Retinal pigment epithelial cell (primary cell): ENCODE results near the gene UTF1.

Source experiments
- DNase-seq: peaks from one replicate; pipeline ENCODE4 v3.0.0-alpha.2; 2010; ENCODE audit warnings: low read depth
- H3K4me3 ChIP-seq: 2 replicates; pipeline ENCODE4 v1.5.1; 2011; ENCODE audit warnings: mild to moderate bottlenecking, low read length, control low read depth, moderate library complexity
- TF ChIP-seq, protein P1 (sequence below): conservative IDR thresholded peaks from 2 replicates; pipeline ENCODE4 v1.5.1; 2011; ENCODE audit warnings: low read depth, low read length, control low read depth, inconsistent platforms

UTF1 gene

DNA sequence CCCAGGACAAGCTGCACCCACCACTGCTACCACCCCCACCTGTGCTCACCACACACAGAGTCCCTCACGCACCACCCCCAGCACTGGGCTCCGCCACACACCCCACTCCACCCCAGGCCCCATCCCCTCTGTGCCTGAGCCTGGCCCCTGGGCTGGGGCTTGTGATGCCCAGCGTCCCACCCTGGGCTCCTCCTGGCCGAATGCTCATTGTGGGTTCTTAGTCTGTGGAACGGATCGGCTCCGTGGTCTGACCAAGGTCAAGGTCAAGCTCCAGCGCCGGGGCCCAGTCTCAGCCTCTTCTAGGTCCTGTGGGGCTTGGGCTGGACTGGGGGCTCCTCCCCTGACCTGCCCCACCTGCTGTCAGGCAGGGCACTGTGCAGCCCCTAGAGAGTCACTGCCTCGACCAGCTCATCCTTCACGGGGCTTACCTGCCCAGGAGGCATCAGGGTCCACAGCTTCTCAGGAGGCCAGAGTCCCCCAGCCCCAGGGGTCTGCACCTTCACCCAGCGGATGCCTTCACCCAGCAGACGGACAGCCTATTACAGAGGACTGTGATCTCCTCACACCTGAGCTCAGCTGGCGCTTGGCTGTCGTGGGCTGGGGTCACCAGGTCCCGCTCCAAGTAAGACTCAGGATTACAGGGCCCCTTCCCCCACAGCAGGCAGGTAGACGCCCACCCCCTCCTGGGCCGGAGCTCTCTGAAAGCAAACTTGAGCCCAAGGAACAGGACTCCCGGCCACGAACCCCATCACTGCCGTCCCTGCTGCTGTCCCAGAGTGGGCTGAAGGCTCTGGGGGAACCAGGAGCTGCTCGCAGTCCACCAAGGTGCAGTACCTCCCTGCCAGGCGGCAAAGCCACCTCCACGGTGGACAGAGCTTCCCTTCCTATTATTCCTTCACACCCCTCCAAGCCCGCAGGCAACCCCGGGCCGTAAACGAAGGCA is 15.3 kb upstream of the UTF1 start:
- no peak for DNase-seq
- TF ChIP-seq, protein P1, sequence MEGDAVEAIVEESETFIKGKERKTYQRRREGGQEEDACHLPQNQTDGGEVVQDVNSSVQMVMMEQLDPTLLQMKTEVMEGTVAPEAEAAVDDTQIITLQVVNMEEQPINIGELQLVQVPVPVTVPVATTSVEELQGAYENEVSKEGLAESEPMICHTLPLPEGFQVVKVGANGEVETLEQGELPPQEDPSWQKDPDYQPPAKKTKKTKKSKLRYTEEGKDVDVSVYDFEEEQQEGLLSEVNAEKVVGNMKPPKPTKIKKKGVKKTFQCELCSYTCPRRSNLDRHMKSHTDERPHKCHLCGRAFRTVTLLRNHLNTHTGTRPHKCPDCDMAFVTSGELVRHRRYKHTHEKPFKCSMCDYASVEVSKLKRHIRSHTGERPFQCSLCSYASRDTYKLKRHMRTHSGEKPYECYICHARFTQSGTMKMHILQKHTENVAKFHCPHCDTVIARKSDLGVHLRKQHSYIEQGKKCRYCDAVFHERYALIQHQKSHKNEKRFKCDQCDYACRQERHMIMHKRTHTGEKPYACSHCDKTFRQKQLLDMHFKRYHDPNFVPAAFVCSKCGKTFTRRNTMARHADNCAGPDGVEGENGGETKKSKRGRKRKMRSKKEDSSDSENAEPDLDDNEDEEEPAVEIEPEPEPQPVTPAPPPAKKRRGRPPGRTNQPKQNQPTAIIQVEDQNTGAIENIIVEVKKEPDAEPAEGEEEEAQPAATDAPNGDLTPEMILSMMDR: no peak
- H3K4me3 ChIP-seq: no peak overlapping the region

DNA sequence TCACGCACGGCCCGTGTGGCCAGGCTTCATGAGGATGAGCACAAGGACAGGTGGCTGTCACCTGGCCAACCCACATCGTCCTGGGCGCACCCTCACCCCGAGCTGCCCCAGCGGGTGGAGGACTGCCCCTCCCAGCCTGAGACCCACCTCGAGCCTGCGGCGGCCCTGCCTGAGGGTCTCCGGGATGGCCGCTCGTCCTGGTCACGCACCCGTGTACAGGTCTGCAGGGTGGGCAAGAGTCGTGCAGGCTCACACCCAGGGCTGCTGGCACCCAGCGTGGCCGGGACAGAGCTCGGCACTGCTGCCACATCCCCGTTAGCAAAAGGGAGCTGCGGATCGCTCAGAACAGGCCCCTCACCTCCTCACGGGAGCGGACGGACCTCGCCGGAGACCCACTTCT is 14.4 kb upstream of the UTF1 start:
- TF ChIP-seq, protein P1: no peak
- DNase-seq: no peak
- no peak overlapping the region for H3K4me3 ChIP-seq

DNA sequence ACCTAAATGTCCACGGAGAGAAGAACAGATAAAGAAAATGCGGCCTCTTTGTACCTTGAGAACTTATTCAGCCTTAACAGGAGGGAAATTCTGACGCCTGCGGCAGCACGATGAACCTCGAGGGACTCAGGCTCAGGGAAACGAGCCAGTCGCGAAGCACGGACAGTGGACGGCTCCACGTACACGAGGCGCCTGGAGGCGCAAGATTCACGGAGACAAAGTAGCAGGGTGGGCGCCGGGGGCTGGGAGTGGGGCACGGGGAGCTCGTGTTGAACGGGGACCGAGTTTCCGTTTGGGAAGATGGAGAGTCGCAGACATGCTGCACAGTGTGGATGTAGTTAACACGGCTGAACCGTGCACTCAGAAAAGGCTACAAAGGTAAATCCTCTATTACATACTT is 13.2 kb upstream of the UTF1 start:
- no peak overlapping the region for H3K4me3 ChIP-seq
- no peak for DNase-seq
- TF ChIP-seq, protein P1: no peak

- TF ChIP-seq, protein P1: no peak
- H3K4me3 ChIP-seq: no peak overlapping the region
- DNase-seq: no peak
Measured at GRCh38 chr10:133217800-133218589, 12.0 kb upstream of the UTF1 start.

DNA sequence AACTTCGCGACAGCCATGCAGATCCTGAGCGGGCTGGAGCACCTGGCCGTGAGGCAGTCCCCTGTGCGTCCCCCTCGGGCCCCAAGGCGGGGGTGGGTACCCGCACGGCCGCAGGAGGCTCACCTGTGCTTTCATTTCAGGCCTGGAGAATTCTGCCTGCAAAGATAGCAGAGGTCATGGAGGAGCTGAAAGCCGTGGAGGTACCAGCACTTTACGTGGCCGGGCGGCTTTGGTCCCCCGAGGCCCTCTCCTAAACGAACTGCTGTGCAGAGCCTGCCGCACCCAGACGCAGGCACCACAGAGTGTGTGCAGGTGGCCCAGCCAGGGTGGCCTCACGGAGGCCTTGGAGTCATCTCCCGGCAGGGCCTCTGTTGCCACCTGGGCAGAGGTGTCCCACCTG is 11.1 kb upstream of the UTF1 start:
- H3K4me3 ChIP-seq: no peak overlapping the region
- TF ChIP-seq, protein P1: no peak
- no peak for DNase-seq

- H3K4me3 ChIP-seq: no peak overlapping the region
- no peak for DNase-seq
- TF ChIP-seq, protein P1: no peak
Measured at GRCh38 chr10:133219782-133220181, 10.2 kb upstream of the UTF1 start.
